Uterus (tissue), 2 donors: ENCODE data around the gene CALM3.

Experiments
- POLR2A ChIP-seq, 2 donors: fragments of 450-650 bp; IDR thresholded peaks; one replicate each; pipeline ENCODE4 v1.6.1; 2016; ENCODE audit warnings: antibody characterized with exemption in 2 of 2, mild to moderate bottlenecking in 1 of 2, moderate library complexity in 1 of 2
- TF ChIP-seq, protein P1 (sequence below), 4 experiments: fragments of 200-600 bp in 2 of 4; fragments of 450-650 bp in 2 of 4; sonication (generic) in 2 of 4; IDR thresholded peaks; one replicate each; pipeline ENCODE4 v1.5.1; 2016 to 2019; ENCODE audit warnings: antibody characterized with exemption in 4 of 4, mild to moderate bottlenecking in 2 of 4, moderate library complexity in 1 of 4

DNA sequence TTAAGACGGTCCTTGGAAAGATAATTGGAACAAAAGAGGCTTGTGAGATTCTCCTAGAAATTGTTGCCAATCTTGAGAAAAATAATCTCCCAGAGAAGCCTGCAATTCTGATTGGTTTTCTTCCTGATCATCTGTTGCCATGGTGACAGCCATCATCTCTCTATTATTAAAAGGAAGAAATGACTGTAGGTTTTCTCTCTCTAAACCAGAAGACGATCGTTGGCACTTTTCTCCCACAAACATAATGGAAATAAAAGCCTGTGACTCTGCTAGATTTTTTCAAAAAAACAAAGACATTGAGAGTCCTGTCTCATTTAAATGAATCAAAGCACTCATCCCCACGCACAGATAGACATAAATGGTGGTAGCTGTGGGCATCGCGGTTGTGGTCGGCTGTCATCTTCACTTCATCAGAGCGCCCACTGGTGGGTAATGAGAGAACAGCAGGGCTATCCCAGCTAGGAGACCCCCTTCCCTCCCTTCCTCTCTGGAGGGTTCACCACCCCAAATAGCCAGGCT lies 21.7 kb upstream of the CALM3 start:
- TF ChIP-seq, protein P1, sequence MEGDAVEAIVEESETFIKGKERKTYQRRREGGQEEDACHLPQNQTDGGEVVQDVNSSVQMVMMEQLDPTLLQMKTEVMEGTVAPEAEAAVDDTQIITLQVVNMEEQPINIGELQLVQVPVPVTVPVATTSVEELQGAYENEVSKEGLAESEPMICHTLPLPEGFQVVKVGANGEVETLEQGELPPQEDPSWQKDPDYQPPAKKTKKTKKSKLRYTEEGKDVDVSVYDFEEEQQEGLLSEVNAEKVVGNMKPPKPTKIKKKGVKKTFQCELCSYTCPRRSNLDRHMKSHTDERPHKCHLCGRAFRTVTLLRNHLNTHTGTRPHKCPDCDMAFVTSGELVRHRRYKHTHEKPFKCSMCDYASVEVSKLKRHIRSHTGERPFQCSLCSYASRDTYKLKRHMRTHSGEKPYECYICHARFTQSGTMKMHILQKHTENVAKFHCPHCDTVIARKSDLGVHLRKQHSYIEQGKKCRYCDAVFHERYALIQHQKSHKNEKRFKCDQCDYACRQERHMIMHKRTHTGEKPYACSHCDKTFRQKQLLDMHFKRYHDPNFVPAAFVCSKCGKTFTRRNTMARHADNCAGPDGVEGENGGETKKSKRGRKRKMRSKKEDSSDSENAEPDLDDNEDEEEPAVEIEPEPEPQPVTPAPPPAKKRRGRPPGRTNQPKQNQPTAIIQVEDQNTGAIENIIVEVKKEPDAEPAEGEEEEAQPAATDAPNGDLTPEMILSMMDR (IDR thresholded peaks at IDR 0.05), result no peak
- no peak for TF ChIP-seq POLR2A (IDR thresholded peaks at IDR 0.05)
